K562 (cell line): Measurements from ENCODE around the gene DOLK. TPM values are rescaled to one million over a fixed set of nuclear protein-coding genes. Genes with fewer than 3 reads are reported as not detected.

Source experiments
- ARID1B ChIP-seq: fragments of 450-650 bp; IDR thresholded peaks from 2 replicates; pipeline ENCODE4 v1.6.1; 2016; ENCODE audit warnings: antibody characterized with exemption, mild to moderate bottlenecking, inconsistent platforms
- ELK1 ChIP-seq: sonication (generic); formaldehyde crosslinking; IDR thresholded peaks from 2 replicates; pipeline ENCODE4 v1.8.1; 2022; ENCODE audit warnings: missing genetic modification reagents
- HNRNPUL1 ChIP-seq: fragments of 200-400 bp; formaldehyde crosslinking; IDR thresholded peaks from 2 replicates; pipeline ENCODE4 v1.6.1; 2017; ENCODE audit warnings: low read length
- NR3C1 ChIP-seq: sonication (generic); formaldehyde crosslinking; IDR thresholded peaks from 2 replicates; pipeline ENCODE4 v1.8.1; 2022; ENCODE audit warnings: missing genetic modification reagents
- NR4A1 ChIP-seq, 2 experiments: fragments of 250-450 bp in 1 of 2; fragments of 450-650 bp in 1 of 2; sonication (Bioruptor Pico) in 1 of 2; IDR thresholded peaks; 2 replicates each; pipeline versions ENCODE4 v1.4.0 to v1.6.1; 2016 to 2020; ENCODE audit warnings: mild to moderate bottlenecking in 2 of 2, missing compliant biosample characterization in 1 of 2, missing genetic modification characterization in 1 of 2, moderate library complexity in 1 of 2
- POLR3G ChIP-seq: IDR thresholded peaks from 2 replicates; pipeline ENCODE4 v1.6.1; 2011; ENCODE audit not compliant: insufficient read length, insufficient replicate concordance; ENCODE audit errors: extremely low read depth
- RFX7 ChIP-seq: fragments of 250-450 bp; sonication (Bioruptor Pico); IDR thresholded peaks from 2 replicates; pipeline ENCODE4 v1.5.1; 2021; ENCODE audit warnings: mild to moderate bottlenecking
- RUNX1 ChIP-seq: sonication (generic); IDR thresholded peaks from 2 replicates; pipeline ENCODE4 v1.6.1; 2016; ENCODE audit warnings: antibody characterized with exemption, low read depth
- SIRT6 ChIP-seq: IDR thresholded peaks from one replicate; pipeline ENCODE4 v1.6.1; 2012; ENCODE audit warnings: low read depth, mild to moderate bottlenecking, control low read depth, inconsistent platforms, low read length, moderate library complexity
- SMAD3 ChIP-seq: fragments of 450-650 bp; formaldehyde crosslinking; conservative IDR thresholded peaks from 2 replicates; pipeline ENCODE4 v1.4.0; 2020; ENCODE audit warnings: mild to moderate bottlenecking
- SREBF2 ChIP-seq: sonication (generic); formaldehyde crosslinking; IDR thresholded peaks from 2 replicates; pipeline ENCODE4 v1.4.0; 2020; ENCODE audit warnings: mild to moderate bottlenecking, missing genetic modification reagents
- SUPT5H ChIP-seq: fragments of 450-650 bp; IDR thresholded peaks from 2 replicates; pipeline ENCODE4 v1.6.1; 2016
- TCF7 ChIP-seq: sonication (generic); IDR thresholded peaks from 2 replicates; pipeline ENCODE4 v1.6.1; 2016; ENCODE audit warnings: antibody characterized with exemption, borderline replicate concordance
- TOE1 ChIP-seq, 2 experiments: fragments of 450-650 bp in 1 of 2; sonication (generic) in 1 of 2; formaldehyde crosslinking in 1 of 2; IDR thresholded peaks; 2 replicates each; pipeline versions ENCODE4 v1.7.1 to v1.8.0; 2016 to 2022; ENCODE audit warnings: borderline replicate concordance in 2 of 2, mild to moderate bottlenecking in 2 of 2, antibody characterized with exemption in 1 of 2, inconsistent platforms in 1 of 2, low read depth in 1 of 2, missing genetic modification reagents in 1 of 2, moderate library complexity in 1 of 2
- TRIM24 ChIP-seq, 2 experiments: fragments of 450-650 bp; IDR thresholded peaks; 2 replicates each; pipeline ENCODE4 v1.6.1; 2016
- YBX1 ChIP-seq: fragments of 450-650 bp; IDR thresholded peaks from 2 replicates; pipeline ENCODE4 v1.7.1; 2016; ENCODE audit warnings: mild to moderate bottlenecking
- ZNF3 ChIP-seq: fragments of 250-450 bp; sonication (Bioruptor Pico); IDR thresholded peaks from 2 replicates; pipeline ENCODE4 v1.5.0; 2021; ENCODE audit warnings: mild to moderate bottlenecking, moderate library complexity
- ZNF318 ChIP-seq, 2 experiments: fragments of 450-650 bp; IDR thresholded peaks; 2 replicates each; pipeline ENCODE4 v1.6.1; 2016; ENCODE audit warnings: mild to moderate bottlenecking in 2 of 2, borderline replicate concordance in 1 of 2, low read depth in 1 of 2, moderate library complexity in 1 of 2
- ZNF57 ChIP-seq: fragments of 450-650 bp; formaldehyde crosslinking; IDR thresholded peaks from 2 replicates; pipeline ENCODE4 v1.4.0; 2020; ENCODE audit warnings: mild to moderate bottlenecking, moderate library complexity
- polyA plus RNA-seq, 8 experiments: library from polyadenylated mRNA; depleted of rRNA in 4 of 8; stranded (reverse) in 5 of 8; unstranded in 3 of 8; fragments of >200 nt; fragmentation: Nextera tagmentation in 2 of 8; fragmentation: Illumina TruSeq in 1 of 8; extraction: Ambion mirVana in 2 of 8; extraction: Trizol in 1 of 8; gene quantifications; 2 replicates each; pipeline versions ENCODE4 v1.2.1 to v1.2.3, GENCODE V29; 2011 to 2014; ENCODE audit warnings: inconsistent platforms in 1 of 8, missing spikeins in 1 of 8
- total RNA-seq, 7 experiments: library from RNA; depleted of rRNA in 6 of 7; stranded (reverse); fragments of >200 nt in 6 of 7; fragmentation: Illumina TruSeq in 2 of 7; extraction: Trizol in 2 of 7; gene quantifications; 2 replicates each; pipeline versions ENCODE4 v1.2.1 to v1.2.3, GENCODE V29; 2011 to 2021; ENCODE audit warnings: low replicate concordance in 1 of 7

DOLK gene
- total and polyA plus RNA-seq, 9 of the 15 experiments (the other 6 are each of a cell fraction or from before 2014, with no cell fraction given) = 2.6 to 14.2 (median 11.7) TPM

GRCh38 chr9:128947527-128948301 lies at the start of gene DOLK, which contains the start of gene NUP188 (continued):
- TF ChIP-seq ELK1 (CRISPR knock-in tag) (no peak), HNRNPUL1 (no peak), TCF7 (0 out of 2 replicates have a peak, but pooled peaks have one; percentile 22), NR4A1 (CRISPR knock-in tag; IDR thresholded peaks at IDR 0.05) (0 out of 2 replicates have a peak, but pooled peaks have one; percentile 15), NR4A1 (tag; IDR thresholded peaks at IDR 0.05) (peak; percentile 35; the same call in 1 of the 2 replicates), TRIM24 (IDR thresholded peaks at IDR 0.05) (no peak), TOE1 (IDR thresholded peaks at IDR 0.05; ENCODE audit: borderline replicate concordance) (peak; percentile 100), TOE1 (CRISPR knock-in tag; IDR thresholded peaks at IDR 0.05; ENCODE audit: borderline replicate concordance, low read depth) (no peak), YBX1 (no peak), SMAD3 (CRISPR knock-in tag) (0 out of 2 replicates have a peak, but pooled peaks have one; percentile 9), POLR3G (no peak), SUPT5H (peak; percentile 97), ZNF3 (CRISPR knock-in tag) (no peak), ARID1B (no peak; the same call in 1 of the 2 replicates), NR3C1 (CRISPR knock-in tag) (no peak), ZNF318 (IDR thresholded peaks at IDR 0.05; ENCODE audit: borderline replicate concordance in 1 of 2, low read depth in 1 of 2) (no peak), RFX7 (CRISPR knock-in tag) (no peak), RUNX1 (no peak), ZNF57 (no peak), SIRT6 (no peak), SREBF2 (no peak)
